Measurements from ENCODE around the gene ZC3H18.

DNA sequence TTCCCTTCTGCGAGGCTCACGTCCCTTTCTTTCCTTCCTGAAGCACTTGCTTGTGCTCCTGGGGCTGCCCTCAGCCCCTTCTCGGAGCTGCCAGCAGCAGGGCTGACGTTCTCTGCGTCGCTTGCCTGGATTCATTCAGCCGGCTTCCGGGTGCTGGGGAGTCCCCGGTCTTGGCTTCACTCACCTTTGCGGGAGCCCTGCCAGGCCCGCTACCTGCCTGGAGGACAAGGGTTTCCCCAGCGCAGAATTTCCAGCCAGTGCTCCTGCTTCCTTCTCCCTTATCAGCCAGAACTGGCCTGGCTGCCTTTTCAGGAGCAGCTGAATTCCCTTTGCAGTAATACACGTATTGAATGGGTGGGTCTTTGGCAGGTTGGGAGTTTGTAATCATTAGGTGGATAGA is 46.1 kb downstream of the ZC3H18 start:
- TF ChIP-seq, protein P1, sequence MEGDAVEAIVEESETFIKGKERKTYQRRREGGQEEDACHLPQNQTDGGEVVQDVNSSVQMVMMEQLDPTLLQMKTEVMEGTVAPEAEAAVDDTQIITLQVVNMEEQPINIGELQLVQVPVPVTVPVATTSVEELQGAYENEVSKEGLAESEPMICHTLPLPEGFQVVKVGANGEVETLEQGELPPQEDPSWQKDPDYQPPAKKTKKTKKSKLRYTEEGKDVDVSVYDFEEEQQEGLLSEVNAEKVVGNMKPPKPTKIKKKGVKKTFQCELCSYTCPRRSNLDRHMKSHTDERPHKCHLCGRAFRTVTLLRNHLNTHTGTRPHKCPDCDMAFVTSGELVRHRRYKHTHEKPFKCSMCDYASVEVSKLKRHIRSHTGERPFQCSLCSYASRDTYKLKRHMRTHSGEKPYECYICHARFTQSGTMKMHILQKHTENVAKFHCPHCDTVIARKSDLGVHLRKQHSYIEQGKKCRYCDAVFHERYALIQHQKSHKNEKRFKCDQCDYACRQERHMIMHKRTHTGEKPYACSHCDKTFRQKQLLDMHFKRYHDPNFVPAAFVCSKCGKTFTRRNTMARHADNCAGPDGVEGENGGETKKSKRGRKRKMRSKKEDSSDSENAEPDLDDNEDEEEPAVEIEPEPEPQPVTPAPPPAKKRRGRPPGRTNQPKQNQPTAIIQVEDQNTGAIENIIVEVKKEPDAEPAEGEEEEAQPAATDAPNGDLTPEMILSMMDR (IDR thresholded peaks at IDR 0.05; ENCODE audit: low read length): no peak
- TF ChIP-seq EZH2 (optimal IDR thresholded peaks at IDR 0.05; ENCODE audit: low read depth, low read length): no peak

Measured in MM.1S (cell line).